ENCODE data around the gene CCR2.
"Not testable (repeated sequence)": the region's sequence is repeated elsewhere in the genome, so short reads cannot be mapped to it uniquely, and the experiment has no call there.

Gene CCR2

DNA sequence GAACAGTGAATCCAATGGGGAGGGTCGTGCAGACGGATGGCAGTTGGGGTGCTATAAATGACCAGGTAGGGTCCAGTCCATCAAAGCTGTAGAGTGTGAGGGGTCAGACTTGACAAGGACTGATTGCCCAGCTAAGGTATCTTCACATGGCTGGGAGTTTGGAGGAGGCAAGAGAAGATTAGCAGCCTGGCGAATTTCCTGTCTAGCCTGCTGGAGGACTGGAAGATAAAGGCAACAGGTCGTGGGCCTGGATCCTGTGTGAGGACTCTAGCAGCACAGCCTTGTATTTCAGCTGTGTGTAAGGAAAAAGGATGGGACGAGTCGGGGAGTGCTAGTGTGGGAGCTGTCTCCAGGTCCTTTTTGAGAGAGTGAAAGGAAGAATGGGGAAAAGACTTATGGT is 35.4 kb downstream of the CCR2 start:
- no peak for DNase-seq (ENCODE audit: extremely low read depth, low read depth)
- TF ChIP-seq, protein P1, sequence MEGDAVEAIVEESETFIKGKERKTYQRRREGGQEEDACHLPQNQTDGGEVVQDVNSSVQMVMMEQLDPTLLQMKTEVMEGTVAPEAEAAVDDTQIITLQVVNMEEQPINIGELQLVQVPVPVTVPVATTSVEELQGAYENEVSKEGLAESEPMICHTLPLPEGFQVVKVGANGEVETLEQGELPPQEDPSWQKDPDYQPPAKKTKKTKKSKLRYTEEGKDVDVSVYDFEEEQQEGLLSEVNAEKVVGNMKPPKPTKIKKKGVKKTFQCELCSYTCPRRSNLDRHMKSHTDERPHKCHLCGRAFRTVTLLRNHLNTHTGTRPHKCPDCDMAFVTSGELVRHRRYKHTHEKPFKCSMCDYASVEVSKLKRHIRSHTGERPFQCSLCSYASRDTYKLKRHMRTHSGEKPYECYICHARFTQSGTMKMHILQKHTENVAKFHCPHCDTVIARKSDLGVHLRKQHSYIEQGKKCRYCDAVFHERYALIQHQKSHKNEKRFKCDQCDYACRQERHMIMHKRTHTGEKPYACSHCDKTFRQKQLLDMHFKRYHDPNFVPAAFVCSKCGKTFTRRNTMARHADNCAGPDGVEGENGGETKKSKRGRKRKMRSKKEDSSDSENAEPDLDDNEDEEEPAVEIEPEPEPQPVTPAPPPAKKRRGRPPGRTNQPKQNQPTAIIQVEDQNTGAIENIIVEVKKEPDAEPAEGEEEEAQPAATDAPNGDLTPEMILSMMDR (IDR thresholded peaks at IDR 0.05; ENCODE audit: low read depth, low read length): no peak

DNA sequence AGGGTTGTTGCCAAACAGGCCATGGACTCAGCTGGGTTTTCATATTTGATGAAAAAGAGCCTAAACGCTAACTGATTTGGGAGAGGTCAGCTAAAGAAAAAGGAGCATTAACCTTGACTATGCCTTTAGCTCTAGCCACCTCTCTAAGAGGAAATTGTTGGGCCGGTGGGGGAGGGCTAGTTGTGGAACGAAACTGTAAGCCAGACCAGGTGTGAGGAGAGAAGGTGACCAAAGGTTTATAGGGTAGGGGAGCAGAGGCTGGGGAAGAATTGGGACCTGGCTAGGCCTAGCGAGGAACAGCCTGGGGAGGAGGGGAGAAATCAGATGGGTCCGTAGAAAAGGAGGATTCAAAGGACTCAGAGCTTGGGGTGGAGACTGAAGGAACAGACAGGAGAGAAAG is 37.6 kb downstream of the CCR2 start:
- not testable (repeated sequence) for DNase-seq (ENCODE audit: extremely low read depth, low read depth)

DNA sequence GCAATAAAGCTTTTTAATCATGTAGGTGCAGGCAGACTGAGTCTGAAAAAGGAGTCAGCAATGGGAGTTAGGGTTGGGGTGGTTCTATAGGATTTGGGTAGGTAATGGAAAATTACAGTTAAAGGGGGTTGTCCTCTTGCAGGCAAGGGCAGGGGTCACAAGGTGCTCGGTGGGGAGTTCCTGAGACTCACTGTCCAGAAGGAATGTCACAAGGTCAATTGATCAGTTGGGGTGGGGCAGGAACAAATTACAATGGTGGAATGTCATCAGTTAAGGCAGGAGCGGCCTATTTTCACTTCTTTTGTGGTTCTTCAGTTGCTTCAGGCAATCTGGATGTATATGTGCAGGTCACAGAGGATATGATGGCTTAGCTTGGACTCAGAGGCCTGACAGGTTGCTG is 39.1 kb downstream of the CCR2 start:
- DNase-seq (ENCODE audit: extremely low read depth, low read depth): no peak
- TF ChIP-seq, protein P1 (IDR thresholded peaks at IDR 0.05; ENCODE audit: low read depth, low read length): no peak

DNA sequence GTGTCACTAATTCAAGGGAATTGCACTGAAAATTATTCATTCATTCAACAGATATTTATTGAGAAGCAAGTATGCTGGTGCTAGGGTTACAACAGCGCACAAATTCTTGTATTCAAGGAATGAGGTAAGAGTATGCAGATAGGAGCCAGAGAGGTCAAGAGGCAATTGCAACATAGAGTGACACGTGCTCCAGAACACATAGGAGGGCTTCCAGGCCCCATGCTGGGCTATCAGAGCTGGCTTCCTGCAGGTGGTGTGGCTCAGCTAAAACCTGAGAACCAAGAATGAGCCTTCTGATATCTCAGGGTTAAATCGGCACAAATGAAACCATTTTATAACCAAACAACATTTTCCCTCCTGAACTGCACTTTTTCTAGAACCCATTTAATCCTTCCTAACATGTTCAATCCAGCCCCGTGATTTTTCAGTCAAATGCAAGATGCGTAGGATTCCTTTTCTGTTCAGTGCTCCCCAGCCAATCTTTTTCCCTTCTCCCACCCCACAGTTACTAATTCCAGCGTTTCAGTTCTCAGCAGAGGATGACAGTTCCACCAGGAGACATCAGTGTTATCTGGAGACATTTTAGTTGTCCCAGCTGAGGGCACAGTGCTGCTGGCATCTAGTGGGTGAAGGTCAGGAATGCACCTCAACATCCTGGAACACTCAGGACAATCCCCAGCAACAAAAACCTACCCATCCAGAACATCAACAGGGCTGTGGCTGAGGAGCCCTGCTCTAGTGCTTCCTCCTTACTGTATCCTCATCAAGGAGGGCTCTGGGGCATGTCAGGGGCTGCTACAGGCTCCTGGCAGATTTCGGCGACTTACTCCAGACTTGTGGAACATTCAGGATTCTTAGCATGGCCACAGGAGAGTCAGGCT is 39.9 kb downstream of the CCR2 start:
- no peak for DNase-seq (ENCODE audit: extremely low read depth, low read depth)
- TF ChIP-seq, protein P1 (IDR thresholded peaks at IDR 0.05; ENCODE audit: low read depth, low read length): no peak

DNA sequence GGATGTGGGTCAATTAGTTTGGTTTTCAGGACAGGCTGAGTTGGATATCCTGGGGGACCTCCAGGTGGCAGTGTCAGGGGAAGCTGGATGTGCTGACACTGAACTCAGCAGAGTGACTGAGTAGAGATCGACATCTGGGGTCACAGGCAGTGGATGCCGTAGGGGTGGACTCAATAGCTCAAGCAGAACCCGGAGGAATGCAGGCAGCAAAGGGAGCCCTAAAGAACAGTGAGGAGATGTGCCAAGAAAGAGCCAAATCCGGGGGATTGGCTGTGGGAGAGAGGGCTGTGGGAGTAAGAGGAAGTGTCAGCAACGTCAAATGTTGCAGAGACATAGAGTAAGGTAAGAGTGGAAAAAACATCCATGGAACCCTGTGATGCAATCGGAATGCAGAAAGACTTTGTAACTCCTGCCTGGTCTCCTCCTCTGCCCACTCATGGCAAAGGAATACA is 41.3 kb downstream of the CCR2 start:
- TF ChIP-seq, protein P1 (IDR thresholded peaks at IDR 0.05; ENCODE audit: low read depth, low read length): no peak
- no peak for DNase-seq (ENCODE audit: extremely low read depth, low read depth)

DNA sequence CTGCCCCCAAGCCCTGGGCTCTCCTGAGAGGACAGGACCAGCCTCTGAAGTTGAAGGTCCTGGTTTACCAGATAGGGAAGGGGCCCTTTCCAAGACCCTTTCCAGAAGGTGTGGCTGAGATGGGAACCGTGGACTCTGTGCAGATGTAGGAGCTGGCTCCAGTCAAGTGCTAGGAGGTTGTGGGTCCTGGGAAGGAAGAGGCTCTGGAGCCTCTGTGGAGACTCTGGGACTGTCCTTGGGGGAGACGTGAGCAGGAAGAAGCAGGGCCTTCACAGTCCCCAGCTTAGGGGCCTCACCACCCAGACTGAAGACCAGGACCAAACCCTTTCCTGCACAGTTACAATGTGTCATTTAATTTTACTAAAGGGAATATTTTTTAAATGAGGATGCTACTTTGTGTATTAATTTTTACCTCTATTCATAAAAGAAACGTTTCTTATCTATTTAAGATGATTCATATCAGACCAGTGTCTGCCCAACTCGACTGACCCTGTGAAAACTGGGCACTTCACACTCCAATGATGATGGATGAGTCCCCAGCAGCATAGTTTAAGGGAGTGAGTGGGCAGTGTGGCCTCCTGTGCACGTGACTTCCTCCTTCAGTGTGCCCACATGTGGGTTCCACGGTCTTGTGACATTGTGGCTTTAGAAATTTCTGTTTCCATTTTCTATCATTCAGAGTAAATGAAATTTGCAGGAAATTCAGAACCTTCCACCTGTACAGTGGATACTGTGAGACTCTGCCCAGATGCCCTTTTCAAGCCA is 42.0 kb downstream of the CCR2 start:
- TF ChIP-seq, protein P1 (IDR thresholded peaks at IDR 0.05; ENCODE audit: low read depth, low read length): no peak
- DNase-seq (ENCODE audit: extremely low read depth, low read depth): no peak

DNA sequence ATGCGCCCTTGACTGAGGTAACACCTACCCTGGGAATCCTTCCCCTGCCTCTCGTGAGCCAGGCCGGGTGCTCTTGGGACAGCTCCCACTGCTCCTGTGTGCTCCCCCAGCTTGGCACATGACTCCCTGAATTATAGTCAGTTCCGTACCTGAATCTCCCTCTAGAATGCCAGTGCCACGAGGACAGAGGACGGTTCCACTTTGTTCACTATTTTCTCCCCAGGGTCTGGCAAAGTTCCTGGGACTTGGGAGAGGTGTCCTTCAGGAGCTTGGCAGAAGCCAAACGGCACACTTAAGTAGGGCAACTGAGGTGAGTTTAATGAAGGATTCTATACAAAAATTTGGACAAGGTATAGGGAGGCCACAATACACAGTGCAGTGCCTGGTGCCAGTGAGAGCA is 43.2 kb downstream of the CCR2 start:
- DNase-seq (ENCODE audit: extremely low read depth, low read depth): no peak
- TF ChIP-seq, protein P1 (IDR thresholded peaks at IDR 0.05; ENCODE audit: low read depth, low read length): no peak

Measured in AG09319 (cell line).